RPMI7951 (cell line): ENCODE results near the gene UCN3. TPM values are rescaled to one million over a fixed set of nuclear protein-coding genes. Genes with fewer than 3 reads are reported as not detected.
"Not testable (repeated sequence)": the region's sequence is repeated elsewhere in the genome, so short reads cannot be mapped to it uniquely, and the experiment has no call there.

Source experiments
- DNase-seq: peaks from one replicate; pipeline ENCODE4 v3.0.0-alpha.2; 2012; ENCODE audit warnings: low read depth
- total RNA-seq: library from RNA; depleted of rRNA; stranded (reverse); fragments of >200 nt; shearing (Covaris generic); gene quantifications from 2 replicates; pipeline ENCODE4 v1.2.3, GENCODE V29; 2014; rRNA removed

The UCN3 gene
- total RNA-seq, 1 experiment from 2014 or later: not detected

GRCh38 chr10:5404208-5405041 is 39.7 kb downstream of the UCN3 start, which contains the start of gene TUBAL3:
TSS of gene TUBAL3 (minus strand) at chr10:5404828. CDS start at chr10:5404792, 36 bp downstream.
- peak; percentile 45 for DNase-seq

DNA sequence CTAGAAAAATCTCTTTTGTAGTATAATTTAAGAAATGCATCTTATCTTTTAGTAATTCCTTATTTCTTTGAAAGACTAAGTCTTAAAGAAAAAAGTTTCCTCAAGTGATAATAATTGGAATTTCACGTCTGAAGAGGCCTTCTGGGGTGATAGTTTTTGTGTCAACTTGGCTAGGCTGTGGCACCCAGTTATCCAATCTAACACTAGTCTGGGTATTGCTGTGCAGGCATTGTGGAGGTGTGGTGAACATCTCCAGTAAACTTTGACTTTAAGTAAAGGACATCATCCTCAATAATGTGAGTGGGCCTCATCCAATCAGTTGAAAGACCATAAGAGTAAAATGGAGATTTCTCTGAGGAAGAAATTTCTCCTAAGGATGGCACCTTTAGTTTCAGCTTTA is 42.2 kb downstream of the UCN3 start:
- no peak for DNase-seq

DNA sequence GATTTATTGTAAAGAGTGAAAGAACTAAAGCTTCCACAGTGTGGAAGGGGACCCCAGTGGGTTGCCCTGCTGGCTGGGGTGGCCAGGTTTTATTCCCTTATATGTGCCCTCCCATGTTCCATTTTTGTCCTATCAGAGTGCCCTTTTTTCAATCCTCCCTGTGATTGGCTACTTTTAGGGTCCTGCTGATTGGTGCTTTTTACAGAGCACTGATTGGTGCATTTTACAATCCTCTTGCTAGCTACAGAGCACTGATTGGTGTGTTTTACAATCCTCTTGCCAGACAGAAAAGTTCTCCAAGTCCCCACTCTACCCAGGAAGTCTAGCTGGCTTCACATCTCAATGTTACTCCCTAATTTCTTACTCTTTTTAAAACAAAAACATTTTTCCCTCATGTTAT is 46.0 kb downstream of the UCN3 start:
- DNase-seq: not testable (repeated sequence)

DNA sequence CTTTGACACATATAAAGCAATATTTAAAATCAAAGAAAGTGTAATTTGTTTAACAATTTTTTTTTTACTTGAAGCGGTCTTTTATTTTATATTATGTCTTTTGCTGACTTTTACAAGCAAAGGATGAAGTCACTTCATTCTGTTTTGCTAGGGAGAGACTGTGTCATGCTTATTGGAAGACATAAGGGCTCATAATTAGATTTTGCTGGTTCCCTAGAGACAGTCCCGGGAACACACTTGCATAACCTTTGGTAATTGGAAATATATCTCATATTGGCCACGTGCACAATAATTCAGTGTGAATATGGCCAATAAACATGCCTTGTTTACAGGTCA is 47.1 kb downstream of the UCN3 start:
- no peak for DNase-seq

GRCh38 chr10:5412277-5412941 is 47.6 kb downstream of the UCN3 start, which contains the start of gene NET1:
TSS of gene NET1 (plus strand) at chr10:5412557. CDS start at chr10:5412693, 136 bp downstream.
- DNase-seq: peak; percentile 89

DNA sequence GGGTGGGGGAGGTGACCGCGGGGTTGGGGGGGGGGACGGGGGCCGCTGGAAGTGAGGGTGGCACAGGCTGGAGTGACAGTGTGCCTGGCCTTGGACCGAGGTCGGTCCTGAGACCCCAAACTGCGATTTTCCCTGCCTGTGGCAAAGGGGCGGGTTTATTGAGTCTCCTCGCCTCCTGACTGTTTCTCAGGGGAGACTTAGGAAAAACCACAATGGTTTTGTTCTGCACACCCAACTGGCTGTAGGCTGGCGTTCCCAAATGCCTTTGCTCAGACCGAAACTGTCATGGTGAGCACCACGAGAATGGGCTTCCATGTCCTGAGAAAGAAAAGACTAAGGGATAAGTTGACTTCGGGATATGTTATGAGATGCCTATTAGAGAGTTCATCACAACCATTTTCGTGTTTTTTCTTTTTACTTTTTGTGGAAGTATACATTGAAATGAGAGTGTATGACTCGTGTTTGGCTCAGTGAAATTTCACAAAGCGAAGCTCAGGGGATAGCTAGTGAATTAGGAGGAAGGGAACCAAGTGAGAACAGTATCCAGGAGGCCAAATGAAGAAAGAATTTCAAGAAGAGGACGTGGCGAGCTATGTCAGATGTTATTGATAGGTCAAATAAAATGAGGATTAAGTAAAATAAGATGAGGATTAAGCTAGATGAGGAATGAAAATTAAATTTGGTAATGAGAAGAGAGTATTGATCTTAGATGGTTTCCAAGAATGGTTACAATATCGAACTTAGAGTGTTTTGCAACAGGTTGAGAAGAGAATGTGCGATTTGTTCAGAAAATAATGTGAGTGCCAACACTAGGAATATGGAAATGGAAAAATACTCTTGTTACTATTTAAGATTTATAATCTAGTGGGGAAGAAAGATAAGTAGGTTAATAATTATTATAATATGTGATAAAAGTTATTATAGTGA is 48.5 kb downstream of the UCN3 start:
- DNase-seq: peak; percentile 73

- no peak for DNase-seq
These were observed 52.2 kb downstream of the UCN3 start for GRCh38 chr10:5416981-5417380.

GRCh38 chr10:5418584-5418983 is 53.8 kb downstream of the UCN3 start:
- no peak for DNase-seq

- DNase-seq: peak; percentile 77
These were observed 54.8 kb downstream of the UCN3 start for GRCh38 chr10:5419466-5420094.

GRCh38 chr10:5423771-5424170 is 59.0 kb downstream of the UCN3 start:
- DNase-seq: no peak

Other genes with a start within 250 kb of the UCN3 start
- gene AKR1C8, start 179.8 kb upstream of the UCN3 start, total RNA-seq: not detected in 2 replicates
- not detected in 2 replicates for gene AKR1C4, start 168.1 kb upstream of the UCN3 start, total RNA-seq
- 1.2 and 1.4 TPM in 2 replicates for gene TUBAL3, start 39.9 kb downstream of the UCN3 start, total RNA-seq
- 244 and 263 TPM in 2 replicates for gene NET1, start 47.6 kb downstream of the UCN3 start, total RNA-seq
- not detected in 2 replicates for gene CALML5, start 134.6 kb downstream of the UCN3 start, total RNA-seq
- not detected in 2 replicates for gene CALML3, start 160.0 kb downstream of the UCN3 start, total RNA-seq